Esophagus squamous epithelium (tissue), 5 donors: ENCODE data around the gene MBOAT2. TPM values are rescaled to one million over a fixed set of nuclear protein-coding genes. Genes with fewer than 3 reads are reported as not detected.

Experiments
- DNase-seq: peaks from one replicate; lab custom pipeline; 2025; lab: John Stamatoyannopoulos, UW
- H3K27ac ChIP-seq, 4 donors: fragments of 200-600 bp; sonication (generic); one replicate each; pipeline ENCODE4 v1.5.1; 2016 to 2019; ENCODE audit warnings: mild to moderate bottlenecking in 1 of 4
- H3K27me3 ChIP-seq, 4 donors: fragments of 200-600 bp; sonication (generic); 1 replicate in 3 of 4; 2 replicates in 1 of 4; pipeline versions ENCODE4 v1.5.1 to v1.6.0; 2017 to 2021; ENCODE audit warnings: antibody characterized with exemption in 1 of 4
- H3K36me3 ChIP-seq, 3 donors: fragments of 200-600 bp; sonication (generic); one replicate each; pipeline ENCODE4 v1.5.1; 2016 to 2019
- H3K4me1 ChIP-seq, 3 donors: fragments of 200-600 bp; sonication (generic); one replicate each; pipeline ENCODE4 v1.5.1; 2017 to 2019
- H3K4me3 ChIP-seq, 4 donors: fragments of 200-600 bp; sonication (generic); 1 replicate in 3 of 4; 2 replicates in 1 of 4; pipeline ENCODE4 v1.5.1; 2016 to 2019; ENCODE audit warnings: mild to moderate bottlenecking in 2 of 4, moderate library complexity in 1 of 4
- H3K9me3 ChIP-seq, 3 donors: fragments of 200-600 bp; sonication (generic); one replicate each; pipeline ENCODE4 v1.5.1; 2016 to 2019
- CTCF ChIP-seq, 6 experiments: fragments of 450-650 bp in 4 of 6; fragments of 200-600 bp in 2 of 6; sonication (generic) in 2 of 6; IDR thresholded peaks; one replicate each; pipeline ENCODE4 v1.5.1; 2016 to 2019; ENCODE audit warnings: antibody characterized with exemption in 6 of 6, mild to moderate bottlenecking in 4 of 6, moderate library complexity in 4 of 6
- POLR2A ChIP-seq, 4 donors: fragments of 450-650 bp; IDR thresholded peaks; one replicate each; pipeline ENCODE4 v1.6.1; 2017; ENCODE audit warnings: antibody characterized with exemption in 4 of 4, mild to moderate bottlenecking in 4 of 4, moderate library complexity in 3 of 4
- WGBS, 2 donors: methylation state at CpG; one replicate each; pipeline ENCODE4 v1.1.5; 2018; 5-methylcytosine and 5-hydroxymethylcytosine counted together
- intact Hi-C: fragments of 100-400 bp; cut with DNase I; formaldehyde crosslinking; loops from one replicate; pipeline ENCODE4 v1.15.0; 2022
- total RNA-seq, 4 donors: library from RNA; depleted of rRNA; stranded (reverse); fragments of >200 nt; gene quantifications; one replicate each; pipeline ENCODE4 v1.1.0, GENCODE V29; 2016
- donor health status: DM: yes; HTN: yes; CAD: no.

Gene MBOAT2
- total RNA-seq, 4 donors from 2014 or later = 56.6 to 110 (median 73.1) TPM

- intact Hi-C loops = no loop called here
- no peaks in the 10 kb centered on the region for H3K9me3 ChIP-seq
- H3K36me3 ChIP-seq = no peaks in the 10 kb centered on the region
- DNase-seq = no peak
- TF ChIP-seq POLR2A (IDR thresholded peaks at IDR 0.05) = no peak
- WGBS, 2 donors = 92 to 93% methylated on average over 6 of the region's 6 CpGs
- H3K27me3 ChIP-seq = no peaks in the 10 kb centered on the region
- H3K27ac ChIP-seq = no peak overlapping the region
- no peak overlapping the region for H3K4me3 ChIP-seq
- no peaks in the 10 kb centered on the region for H3K4me1 ChIP-seq
Observed at GRCh38 chr2:9017411-9017810, 13.9 kb upstream of the MBOAT2 start.

- Histone ChIP-seq H3K27ac (no peak overlapping the region), H3K27me3 (no peaks in the 10 kb centered on the region), H3K4me1 (no peaks in the 10 kb centered on the region), H3K4me3 (no peak overlapping the region), H3K36me3 (no peaks in the 10 kb centered on the region), H3K9me3 (no peaks in the 10 kb centered on the region)
- 88 to 97% methylated on average over 3 of the region's 3 CpGs for WGBS, 2 donors
- DNase-seq = no peak
- intact Hi-C loops = no loop called here
- TF ChIP-seq CTCF (IDR thresholded peaks at IDR 0.05) (no peak), POLR2A (IDR thresholded peaks at IDR 0.05) (no peak)
Observed at GRCh38 chr2:9015998-9016397, 12.5 kb upstream of the MBOAT2 start.

- Histone ChIP-seq H3K27ac (no peak overlapping the region), H3K4me3 (no peak overlapping the region), H3K27me3 (no peaks in the 10 kb centered on the region), H3K36me3 (no peaks in the 10 kb centered on the region), H3K4me1 (no peaks in the 10 kb centered on the region), H3K9me3 (no peaks in the 10 kb centered on the region)
- DNase-seq = no peak
- 86 to 100% methylated on average over 1 of the region's 1 CpG for WGBS, 2 donors
- intact Hi-C loops = no loop called here
- no peak for TF ChIP-seq CTCF (IDR thresholded peaks at IDR 0.05)
- TF ChIP-seq POLR2A (IDR thresholded peaks at IDR 0.05) = no peak
Observed at GRCh38 chr2:9013403-9013802, 9.9 kb upstream of the MBOAT2 start.

GRCh38 chr2:9010866-9011265 lies 7.4 kb upstream of the MBOAT2 start:
- TF ChIP-seq POLR2A (IDR thresholded peaks at IDR 0.05) = no peak
- no peak for TF ChIP-seq CTCF (IDR thresholded peaks at IDR 0.05)
- Histone ChIP-seq H3K27me3 (no peaks in the 10 kb centered on the region), H3K4me1 (no peaks in the 10 kb centered on the region), H3K4me3 (no peak overlapping the region), H3K36me3 (no peaks in the 10 kb centered on the region), H3K27ac (no peak overlapping the region), H3K9me3 (no peaks in the 10 kb centered on the region)
- no peak for DNase-seq
- WGBS, 2 donors = 54 to 70% methylated on average over 1 of the region's 1 CpG
- intact Hi-C loops = no loop called here

DNA sequence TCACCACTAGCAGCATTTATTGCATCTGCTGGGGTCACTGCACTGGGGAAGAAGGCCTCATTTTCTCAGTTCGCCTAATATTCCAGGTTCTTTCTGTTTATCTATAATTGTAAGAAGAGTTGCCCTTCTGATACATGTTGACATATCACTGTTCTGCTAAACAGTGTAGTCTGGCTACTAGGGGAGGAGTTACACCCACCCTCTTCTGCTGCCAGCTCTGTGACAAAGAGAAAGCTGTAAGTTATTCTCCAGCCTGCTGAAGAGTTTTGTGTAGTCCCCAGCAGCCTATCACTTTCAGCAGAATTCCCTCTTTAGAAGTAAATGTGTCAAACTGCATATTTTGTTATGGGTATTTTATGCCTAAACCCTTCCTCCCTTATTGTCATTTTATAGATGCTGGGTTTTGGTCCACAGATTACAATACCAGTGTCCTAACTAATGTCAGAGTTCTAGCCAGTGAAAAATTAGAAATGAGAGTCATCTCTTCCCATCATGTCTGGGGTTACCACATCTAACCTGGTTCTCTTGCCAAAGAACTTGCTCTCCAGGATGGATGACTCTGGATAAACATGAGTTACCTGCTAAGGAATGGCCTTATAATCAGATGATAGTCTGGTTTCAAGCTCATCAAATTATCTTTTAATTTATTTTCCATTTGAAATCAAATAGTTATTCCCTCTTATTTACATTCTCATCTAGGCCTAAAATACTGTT lies 5.6 kb upstream of the MBOAT2 start:
- Histone ChIP-seq H3K36me3 (no peaks in the 10 kb centered on the region), H3K4me1 (peaks cover 0 to 12% (median 4%) of the 10 kb centered on the region in 3 donors), H3K4me3 (no peak overlapping the region), H3K27me3 (no peaks in the 10 kb centered on the region), H3K27ac (no peak overlapping the region), H3K9me3 (no peaks in the 10 kb centered on the region)
- intact Hi-C loops = no loop called here
- DNase-seq = no peak
- TF ChIP-seq CTCF (IDR thresholded peaks at IDR 0.05) = no peak
- no peak for TF ChIP-seq POLR2A (IDR thresholded peaks at IDR 0.05)
- WGBS, 2 donors = 89 to 93% methylated on average over 1 of the region's 1 CpG
